GOT3 (cell line): ENCODE measurements around the gene RBBP8NL.

Experiments
- DNase-seq: peaks from one replicate; lab custom pipeline; 2025; ENCODE audit warnings: mixed read lengths; lab: John Stamatoyannopoulos, UW

The RBBP8NL gene

GRCh38 chr20:62420846-62421715 lies 6.3 kb downstream of the RBBP8NL start:
- DNase-seq, result no peak

- no peak for DNase-seq
These were observed 7.6 kb downstream of the RBBP8NL start for GRCh38 chr20:62419759-62420158.

GRCh38 chr20:62418709-62419487 lies 8.4 kb downstream of the RBBP8NL start:
- DNase-seq, result no peak

GRCh38 chr20:62417981-62418708 lies 9.2 kb downstream of the RBBP8NL start:
- DNase-seq, result no peak

GRCh38 chr20:62416651-62417637 lies 10.4 kb downstream of the RBBP8NL start:
- DNase-seq, result no peak

GRCh38 chr20:62415354-62416111 lies 11.8 kb downstream of the RBBP8NL start:
- no peak for DNase-seq

GRCh38 chr20:62413896-62414481 lies 13.3 kb downstream of the RBBP8NL start:
- no peak for DNase-seq

GRCh38 chr20:62413025-62413570 lies 14.2 kb downstream of the RBBP8NL start:
- DNase-seq, result no peak

GRCh38 chr20:62412194-62413024 lies 14.9 kb downstream of the RBBP8NL start:
- DNase-seq, result no peak

GRCh38 chr20:62411479-62412193 lies 15.7 kb downstream of the RBBP8NL start:
- DNase-seq, result no peak

GRCh38 chr20:62410746-62411478 lies 16.4 kb downstream of the RBBP8NL start:
- no peak for DNase-seq

GRCh38 chr20:62409931-62410745 lies 17.2 kb downstream of the RBBP8NL start:
- DNase-seq, result no peak

GRCh38 chr20:62409086-62409853 lies 18.1 kb downstream of the RBBP8NL start:
- no peak for DNase-seq

- DNase-seq, result no peak
These were observed 18.7 kb downstream of the RBBP8NL start for GRCh38 chr20:62408640-62409039.

GRCh38 chr20:62408055-62408454 lies 19.3 kb downstream of the RBBP8NL start:
- no peak for DNase-seq
